GM19239 (cell line): ENCODE data around the gene PHOX2A.

Experiments used
- DNase-seq: peaks from one replicate; pipeline ENCODE4 v3.0.0; 2011; ENCODE audit warnings: low spot score; ENCODE audit not compliant: insufficient read length
- FAIRE-seq: peaks from 2 replicates; lab custom pipeline; 2011; peaks lifted over from hg19 to GRCh38; lab: Jason Lieb, UNC

Gene PHOX2A

DNA sequence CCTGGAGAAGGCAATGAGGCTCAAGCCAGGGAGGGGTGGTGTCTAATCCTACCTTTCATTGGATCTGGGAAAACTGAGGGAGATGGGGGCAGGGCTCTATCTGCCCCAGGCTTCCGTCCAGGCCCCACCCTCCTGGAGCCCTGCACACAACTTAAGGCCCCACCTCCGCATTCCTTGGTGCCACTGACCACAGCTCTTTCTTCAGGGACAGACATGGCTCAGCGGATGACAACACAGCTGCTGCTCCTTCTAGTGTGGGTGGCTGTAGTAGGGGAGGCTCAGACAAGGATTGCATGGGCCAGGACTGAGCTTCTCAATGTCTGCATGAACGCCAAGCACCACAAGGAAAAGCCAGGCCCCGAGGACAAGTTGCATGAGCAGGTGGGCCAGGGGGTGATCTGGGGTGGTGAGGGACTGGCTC is 52.0 kb downstream of the PHOX2A start, which contains the start of gene FOLR1:
Gene FOLR1 (plus strand): TSS at position 180 of the 421 bp plus-strand sequence. CDS start 34 bp downstream, at position 214.
- DNase-seq: no peak
- FAIRE-seq: no peak

DNA sequence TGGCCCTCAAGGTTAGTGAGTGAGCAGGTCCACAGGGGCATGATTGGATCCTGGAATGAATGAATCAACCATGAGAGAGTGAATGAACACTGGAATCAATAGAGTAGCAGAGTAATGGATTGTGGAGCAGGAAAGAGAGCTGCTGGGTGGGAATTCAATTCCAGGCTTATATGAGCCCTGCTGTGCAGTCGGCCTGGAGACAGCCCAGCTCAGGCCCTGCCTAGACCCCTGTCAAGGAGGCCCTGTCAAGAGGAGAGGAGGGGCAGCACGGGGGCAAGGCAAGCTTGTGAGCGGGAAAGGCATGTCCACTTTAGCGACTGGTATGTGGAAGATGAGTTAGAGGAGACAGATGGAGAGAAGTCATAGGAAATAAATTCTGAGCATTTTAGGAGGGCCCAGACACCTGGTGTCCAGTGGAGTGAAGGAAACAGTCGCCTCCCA is 53.3 kb downstream of the PHOX2A start:
- DNase-seq: no peak
- no peak for FAIRE-seq

DNA sequence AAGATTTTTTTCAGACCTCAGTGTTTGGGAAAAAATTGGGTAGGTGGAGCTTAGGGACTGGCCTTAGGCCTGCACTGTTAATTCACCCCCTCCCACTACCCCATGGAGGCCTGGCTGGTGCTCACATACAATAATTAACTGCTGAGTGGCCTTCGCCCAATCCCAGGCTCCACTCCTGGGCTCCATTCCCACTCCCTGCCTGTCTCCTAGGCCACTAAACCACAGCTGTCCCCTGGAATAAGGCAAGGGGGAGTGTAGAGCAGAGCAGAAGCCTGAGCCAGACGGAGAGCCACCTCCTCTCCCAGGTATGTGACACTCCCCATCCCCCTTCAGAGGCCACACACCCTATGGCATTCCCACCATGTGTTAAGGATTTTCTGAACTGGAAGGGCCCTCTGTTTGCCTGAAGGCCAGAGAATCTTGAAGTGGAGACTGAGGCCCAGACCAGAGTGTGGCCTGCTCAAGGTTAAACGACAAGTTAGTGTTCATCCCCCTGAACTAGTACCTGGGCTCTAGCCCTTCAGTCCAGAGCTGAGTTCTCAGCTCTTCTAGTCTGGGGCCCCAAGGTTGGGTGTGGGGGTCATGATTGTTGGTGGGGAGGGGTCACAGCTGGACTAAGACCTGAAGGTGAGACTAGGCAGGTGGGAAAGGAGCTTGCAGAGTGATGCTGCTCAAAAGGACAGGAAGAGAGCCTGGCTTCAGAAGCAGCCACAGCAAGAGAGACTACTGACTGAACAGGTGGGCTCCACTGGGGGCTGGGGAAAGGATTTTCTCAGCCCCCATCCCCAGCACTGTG is 54.3 kb downstream of the PHOX2A start:
- DNase-seq (no peak), FAIRE-seq (no peak)
